ENCODE data around the gene SLC12A7. TPM values are rescaled to one million over a fixed set of nuclear protein-coding genes. Genes with fewer than 3 reads are reported as not detected.
"Not testable (repeated sequence)": the region's sequence is repeated elsewhere in the genome, so short reads cannot be mapped to it uniquely, and the experiment has no call there.

Gene SLC12A7
- total RNA-seq, 1 donor from 2014 or later = 32.1 TPM

DNA sequence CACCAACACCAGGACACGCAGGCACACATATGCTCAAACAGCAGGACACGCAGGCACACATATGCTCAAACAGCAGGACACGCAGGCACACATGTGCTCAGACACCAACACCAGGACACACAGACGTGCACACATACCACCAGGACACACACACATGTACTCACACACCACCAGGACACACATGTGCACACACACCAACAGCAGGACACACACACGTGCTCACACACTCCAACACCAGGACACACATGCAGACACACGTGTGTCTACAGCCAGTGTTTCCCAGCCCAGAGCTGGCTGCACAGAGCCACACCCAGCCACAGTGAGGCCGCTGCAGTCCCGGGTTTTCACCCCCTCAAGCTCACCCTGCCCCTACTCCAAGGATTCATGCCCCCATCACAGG lies 25.0 kb upstream of the SLC12A7 start:
- intact Hi-C loops (cut with micrococcal nuclease) = no loop called here
- H3K36me3 Mint-ChIP-seq (ENCODE audit: low read depth) = no peaks in the 10 kb centered on the region
- no peak overlapping the region for H3K4me3 Mint-ChIP-seq
- no peak for DNase-seq
- peaks cover 5% of the 10 kb centered on the region for H3K4me1 Mint-ChIP-seq
- no peaks in the 10 kb centered on the region for H3K9me3 Mint-ChIP-seq
- H3K27me3 Mint-ChIP-seq = no peaks in the 10 kb centered on the region
- H3K27ac Mint-ChIP-seq = no peak overlapping the region

DNA sequence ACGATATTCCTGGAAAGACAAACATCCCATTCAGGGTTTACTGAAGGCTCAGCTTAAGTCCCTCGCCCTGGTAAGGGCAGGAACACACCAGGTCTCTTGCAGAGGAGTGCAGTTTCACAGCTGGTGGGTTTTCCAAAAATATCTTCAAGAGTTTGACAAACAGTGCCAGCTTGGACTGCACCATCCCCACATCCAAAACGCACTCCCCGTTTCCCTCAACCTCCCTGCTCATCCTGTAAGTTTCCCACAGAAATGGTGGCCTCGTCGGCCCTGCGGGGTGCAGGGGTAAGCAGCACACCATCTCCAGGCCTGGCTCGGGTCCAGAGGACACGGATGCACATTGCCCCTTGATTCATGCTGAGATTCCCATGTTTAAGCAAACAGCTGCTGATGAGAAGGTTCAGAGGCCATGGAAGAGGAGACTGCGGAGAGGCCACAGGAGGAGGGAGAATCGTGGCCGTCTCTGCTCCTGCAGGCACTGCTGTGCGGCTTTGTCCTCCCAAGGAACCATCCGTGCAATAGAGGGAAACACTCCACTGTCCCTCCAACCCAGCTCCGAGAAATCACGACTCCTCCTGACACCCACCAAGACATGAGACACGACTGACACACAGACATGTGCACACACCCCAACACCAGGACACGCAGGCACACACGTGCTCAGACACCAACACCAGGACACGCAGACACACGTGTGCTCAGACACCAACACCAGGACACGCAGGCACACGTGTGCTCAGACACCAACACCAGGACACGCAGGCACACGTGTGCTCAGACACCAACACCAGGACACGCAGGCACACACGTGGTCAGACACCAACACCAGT lies 24.0 kb upstream of the SLC12A7 start:
- no peaks in the 10 kb centered on the region for H3K36me3 Mint-ChIP-seq (ENCODE audit: low read depth)
- no peak overlapping the region for H3K4me3 Mint-ChIP-seq
- H3K27me3 Mint-ChIP-seq = no peaks in the 10 kb centered on the region
- intact Hi-C loops (cut with micrococcal nuclease) = no loop called here
- peaks cover 5% of the 10 kb centered on the region for H3K4me1 Mint-ChIP-seq
- no peaks in the 10 kb centered on the region for H3K9me3 Mint-ChIP-seq
- H3K27ac Mint-ChIP-seq = peak overlapping the region; percentile 72
- DNase-seq = no peak

DNA sequence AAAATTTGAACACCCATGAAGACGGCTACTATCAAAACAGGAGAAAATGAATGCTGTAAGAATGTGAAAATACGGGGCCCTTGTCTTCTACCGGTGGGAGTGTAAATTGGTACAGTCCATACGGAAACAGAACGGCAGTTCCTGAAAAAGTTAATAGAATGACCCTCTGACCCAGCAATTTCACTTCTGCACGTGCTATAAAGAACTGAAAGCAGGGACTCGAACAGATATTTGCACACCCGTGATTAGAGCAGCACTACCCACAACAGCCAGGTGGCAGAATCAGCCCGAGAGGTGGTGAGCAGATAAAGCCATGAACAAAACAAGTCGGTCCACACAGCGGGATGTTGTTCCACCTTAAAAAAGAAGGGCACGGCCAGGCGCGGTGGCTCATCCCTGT lies 22.6 kb upstream of the SLC12A7 start:
- DNase-seq = no peak
- no peak overlapping the region for H3K4me3 Mint-ChIP-seq
- intact Hi-C loops (cut with micrococcal nuclease) = no loop called here
- no peaks in the 10 kb centered on the region for H3K9me3 Mint-ChIP-seq
- H3K4me1 Mint-ChIP-seq = peaks cover 2% of the 10 kb centered on the region
- H3K27ac Mint-ChIP-seq = no peak overlapping the region
- H3K36me3 Mint-ChIP-seq (ENCODE audit: low read depth) = no peaks in the 10 kb centered on the region
- no peaks in the 10 kb centered on the region for H3K27me3 Mint-ChIP-seq

DNA sequence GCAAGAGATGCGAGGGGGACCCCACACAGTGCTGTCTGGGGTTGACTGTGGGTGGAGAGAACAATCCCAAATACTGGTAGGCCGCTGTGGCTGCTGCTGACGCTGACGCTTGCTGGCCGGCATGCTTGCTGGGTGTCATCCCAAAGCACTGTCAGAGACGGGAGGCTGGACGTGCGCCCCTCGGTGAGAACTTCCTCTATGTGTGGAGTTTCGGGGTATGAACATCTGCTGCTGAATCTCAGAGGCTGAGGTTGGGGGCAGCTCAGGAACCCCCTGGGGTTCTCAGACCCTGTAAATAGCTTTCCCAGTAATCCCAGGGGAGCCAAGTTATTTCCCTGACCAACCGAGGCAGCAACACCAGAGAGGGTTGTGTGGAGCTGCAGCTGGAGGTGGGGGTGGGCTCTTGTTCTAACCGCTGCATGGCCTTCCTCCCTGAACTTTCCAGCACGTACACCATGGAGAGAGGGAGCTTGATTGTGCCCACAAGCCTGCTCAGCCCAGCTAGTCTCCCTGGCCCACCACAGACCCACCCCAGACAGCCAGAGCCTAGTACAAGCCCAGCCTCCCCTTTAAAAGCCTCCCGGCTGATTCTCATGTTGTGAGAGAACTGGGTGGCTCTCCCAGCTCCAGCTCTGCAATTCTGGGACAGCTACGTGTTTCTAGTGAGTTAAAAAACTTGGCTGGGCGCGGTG lies 21.8 kb upstream of the SLC12A7 start:
- no peak for DNase-seq
- no peak overlapping the region for H3K4me3 Mint-ChIP-seq
- H3K4me1 Mint-ChIP-seq = peaks cover 2% of the 10 kb centered on the region
- no peaks in the 10 kb centered on the region for H3K27me3 Mint-ChIP-seq
- H3K27ac Mint-ChIP-seq = no peak overlapping the region
- intact Hi-C loops (cut with micrococcal nuclease) = no loop called here
- H3K36me3 Mint-ChIP-seq (ENCODE audit: low read depth) = no peaks in the 10 kb centered on the region
- no peaks in the 10 kb centered on the region for H3K9me3 Mint-ChIP-seq

DNA sequence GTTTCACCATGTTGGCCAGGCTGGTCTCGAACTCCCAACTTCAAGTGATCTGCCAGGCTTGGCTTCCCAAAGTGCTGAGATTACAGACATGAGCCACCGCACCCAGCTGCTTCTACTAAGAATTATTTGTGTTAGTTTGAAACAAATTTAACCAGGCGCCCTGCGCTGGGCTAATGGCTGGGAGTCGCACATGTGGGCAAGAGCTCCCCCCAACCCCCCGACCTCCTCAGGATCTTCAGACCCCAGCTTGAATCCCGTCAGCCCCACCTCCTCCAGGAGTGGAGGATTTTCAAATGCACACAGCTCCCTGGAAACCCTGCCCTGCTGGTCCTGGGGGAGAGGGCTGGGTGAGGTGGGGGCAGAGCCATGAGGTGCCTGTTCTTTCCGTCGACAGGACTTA lies 21.2 kb upstream of the SLC12A7 start:
- Mint-ChIP-seq H3K27me3 (no peaks in the 10 kb centered on the region), H3K4me3 (no peak overlapping the region), H3K27ac (no peak overlapping the region), H3K36me3 (ENCODE audit: low read depth) (no peaks in the 10 kb centered on the region), H3K9me3 (no peaks in the 10 kb centered on the region), H3K4me1 (no peaks in the 10 kb centered on the region)
- DNase-seq = no peak
- intact Hi-C loops (cut with micrococcal nuclease) = no loop called here

DNA sequence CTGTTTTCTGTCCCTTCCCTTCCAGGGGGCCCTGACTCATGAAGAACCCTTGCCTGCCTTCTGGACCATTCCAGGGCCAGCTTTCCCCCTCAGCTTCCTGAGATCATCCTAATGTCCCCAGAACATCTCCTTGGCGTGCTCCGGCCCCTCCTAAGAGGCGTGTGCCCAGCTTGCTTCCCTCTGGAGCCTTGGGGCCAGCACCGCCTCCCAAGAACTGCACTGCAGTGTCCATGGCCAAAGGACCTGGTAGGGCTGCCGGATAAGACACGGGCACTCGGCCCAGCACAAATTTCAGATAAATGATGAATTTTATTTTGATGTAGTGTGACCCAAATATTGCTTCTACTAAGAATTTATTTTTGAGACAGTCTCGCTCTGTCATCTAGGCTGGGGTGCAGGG lies 20.7 kb upstream of the SLC12A7 start:
- no peaks in the 10 kb centered on the region for H3K4me1 Mint-ChIP-seq
- intact Hi-C loops (cut with micrococcal nuclease) = no loop called here
- DNase-seq = no peak
- no peak overlapping the region for H3K27ac Mint-ChIP-seq
- no peaks in the 10 kb centered on the region for H3K9me3 Mint-ChIP-seq
- no peaks in the 10 kb centered on the region for H3K36me3 Mint-ChIP-seq (ENCODE audit: low read depth)
- H3K4me3 Mint-ChIP-seq = no peak overlapping the region
- H3K27me3 Mint-ChIP-seq = peaks cover 4% of the 10 kb centered on the region

DNA sequence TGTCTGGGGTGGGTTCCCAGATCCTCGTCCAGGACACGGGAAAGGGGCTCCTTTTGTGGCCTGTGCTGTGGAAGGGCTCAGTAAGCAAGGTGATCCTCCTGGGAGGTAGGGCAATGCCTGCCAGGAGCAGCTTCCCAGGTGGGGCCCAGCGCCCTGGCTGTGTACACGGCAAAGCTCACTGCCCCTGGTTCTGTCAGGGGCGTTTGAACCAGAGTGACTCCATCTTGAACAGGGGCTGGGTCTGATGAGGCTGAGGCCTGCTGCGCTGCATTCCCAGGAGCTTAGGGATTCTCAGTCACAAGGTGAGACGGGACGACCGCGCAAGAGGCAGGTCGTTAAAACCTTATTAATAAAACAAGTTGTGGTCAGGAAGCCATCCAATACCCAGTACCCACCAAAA lies 19.9 kb upstream of the SLC12A7 start:
- no peaks in the 10 kb centered on the region for H3K9me3 Mint-ChIP-seq
- H3K27me3 Mint-ChIP-seq = peaks cover 5% of the 10 kb centered on the region
- H3K36me3 Mint-ChIP-seq (ENCODE audit: low read depth) = no peaks in the 10 kb centered on the region
- intact Hi-C loops (cut with micrococcal nuclease) = no loop called here
- no peaks in the 10 kb centered on the region for H3K4me1 Mint-ChIP-seq
- H3K27ac Mint-ChIP-seq = no peak overlapping the region
- no peak overlapping the region for H3K4me3 Mint-ChIP-seq
- DNase-seq = no peak

DNA sequence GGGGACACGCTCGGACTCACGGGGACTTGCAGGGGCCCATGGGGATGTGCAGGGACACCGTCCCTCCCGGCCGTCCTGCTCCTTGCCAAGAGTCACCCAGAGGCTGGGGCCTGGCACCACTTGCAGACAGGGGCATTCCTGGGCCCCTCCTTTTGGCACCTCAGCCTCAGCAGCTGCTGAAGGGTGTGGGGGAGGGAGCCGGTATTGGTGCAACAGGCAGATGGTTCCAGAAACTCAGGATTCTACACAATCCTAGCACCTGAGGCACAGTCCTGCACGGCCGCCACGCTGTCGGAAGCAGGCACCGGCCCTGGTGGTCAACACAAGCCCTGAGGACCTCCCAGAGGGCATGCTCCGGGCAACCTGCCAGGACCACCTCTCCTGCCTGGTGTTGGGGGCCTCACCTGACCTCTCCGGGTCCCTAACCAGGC lies 19.3 kb upstream of the SLC12A7 start:
- intact Hi-C loops (cut with micrococcal nuclease) = no loop called here
- no peak for DNase-seq
- Mint-ChIP-seq H3K4me3 (no peak overlapping the region), H3K4me1 (no peaks in the 10 kb centered on the region), H3K27me3 (peaks cover 5% of the 10 kb centered on the region), H3K36me3 (ENCODE audit: low read depth) (no peaks in the 10 kb centered on the region), H3K27ac (no peak overlapping the region), H3K9me3 (no peaks in the 10 kb centered on the region)

DNA sequence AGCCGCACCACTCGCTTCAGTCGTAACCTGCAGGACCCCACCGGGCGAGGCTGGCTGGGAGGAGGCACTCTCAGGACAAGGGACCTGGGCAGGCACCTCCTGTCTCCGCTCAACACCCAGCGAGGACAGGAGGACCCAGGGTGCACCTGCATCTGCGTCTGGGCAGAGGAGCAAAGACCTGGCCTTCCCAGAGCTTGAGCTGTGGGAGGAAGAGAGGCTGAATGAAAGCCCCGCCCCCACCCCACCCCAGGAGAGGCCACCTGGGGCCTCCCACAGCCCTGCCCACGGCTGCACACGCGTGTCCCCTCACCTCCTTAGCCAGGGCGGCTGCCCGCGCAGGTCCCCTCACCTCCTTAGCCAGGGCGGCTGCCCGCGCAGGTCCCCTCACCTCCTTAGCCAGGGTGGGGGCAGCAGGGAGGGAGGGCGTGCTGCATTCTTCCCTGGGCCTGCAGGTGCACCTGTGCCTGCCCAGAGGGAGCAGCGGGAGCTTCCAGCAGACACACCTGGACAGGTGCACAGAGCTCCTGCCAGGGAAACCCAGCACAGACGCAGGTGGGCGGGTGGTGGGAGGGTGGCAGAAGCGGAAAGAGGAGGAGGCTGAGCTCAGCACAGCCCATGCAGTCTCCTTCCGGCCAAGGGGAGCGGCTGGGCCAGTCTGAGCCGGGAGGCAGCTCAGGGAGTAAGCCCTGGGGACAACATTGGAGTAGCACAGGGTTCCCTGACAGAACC lies 18.5 kb upstream of the SLC12A7 start:
- H3K27ac Mint-ChIP-seq = no peak overlapping the region
- no peaks in the 10 kb centered on the region for H3K4me1 Mint-ChIP-seq
- no peak overlapping the region for H3K4me3 Mint-ChIP-seq
- H3K27me3 Mint-ChIP-seq = peaks cover 5% of the 10 kb centered on the region
- H3K9me3 Mint-ChIP-seq = no peaks in the 10 kb centered on the region
- no peak for DNase-seq
- intact Hi-C loops (cut with micrococcal nuclease) = no loop called here
- no peaks in the 10 kb centered on the region for H3K36me3 Mint-ChIP-seq (ENCODE audit: low read depth)

DNA sequence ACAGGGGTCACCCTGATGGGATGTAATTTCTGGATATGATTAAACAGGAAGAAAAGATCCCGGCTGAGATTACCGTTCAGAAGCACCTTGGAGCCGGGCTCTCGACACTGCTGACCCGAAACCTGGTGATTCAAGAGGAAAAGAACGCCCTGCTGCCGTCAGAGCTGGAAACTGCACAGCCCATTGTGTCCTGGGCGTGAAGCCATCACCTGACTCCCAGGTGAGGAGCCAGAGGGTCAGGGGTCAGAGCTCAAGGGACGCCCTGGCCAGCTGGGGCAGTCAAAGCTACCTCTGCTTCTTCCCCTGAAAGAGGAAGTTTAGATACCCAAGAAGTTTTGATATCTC lies 17.8 kb upstream of the SLC12A7 start:
- no peak for DNase-seq
- Mint-ChIP-seq H3K27me3 (peaks cover 9% of the 10 kb centered on the region), H3K4me1 (no peaks in the 10 kb centered on the region), H3K36me3 (ENCODE audit: low read depth) (no peaks in the 10 kb centered on the region), H3K27ac (no peak overlapping the region), H3K9me3 (no peaks in the 10 kb centered on the region), H3K4me3 (no peak overlapping the region)
- intact Hi-C loops (cut with micrococcal nuclease) = no loop called here

DNA sequence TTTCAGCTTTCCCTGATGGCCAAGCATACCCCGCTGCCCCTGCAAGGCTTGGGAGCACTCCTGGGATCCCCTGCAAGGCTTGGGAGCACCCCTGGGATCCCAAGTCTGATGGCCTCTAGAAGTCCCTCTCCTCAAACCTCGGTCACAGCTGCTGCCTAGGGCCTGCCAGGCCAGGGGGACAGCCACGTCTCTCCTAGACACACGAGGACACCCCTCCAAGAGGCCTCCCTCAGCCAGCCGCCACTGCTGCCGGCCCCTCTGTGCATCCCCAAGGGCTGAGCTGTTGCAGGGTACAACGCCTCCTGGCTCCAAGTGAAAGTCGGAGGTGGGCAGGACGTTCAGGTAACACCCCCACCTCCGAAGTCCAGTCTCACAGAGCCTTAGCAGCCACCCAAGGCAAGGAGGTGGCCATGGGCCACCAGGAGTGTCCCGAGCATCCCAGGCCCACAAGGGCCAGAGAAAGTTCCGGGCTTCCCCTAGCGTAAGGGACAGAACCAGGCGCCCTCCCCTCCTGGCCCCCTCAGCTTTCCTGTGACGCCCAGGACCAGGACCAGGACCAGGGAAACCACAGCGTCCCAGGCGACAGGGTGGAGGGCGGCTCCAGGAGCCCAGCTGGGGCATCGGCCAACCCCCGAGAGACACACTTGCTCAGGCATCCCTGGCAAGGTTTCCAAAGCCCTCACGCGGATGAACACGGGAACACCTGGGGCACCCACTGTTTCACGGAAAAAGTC lies 17.3 kb upstream of the SLC12A7 start:
- Mint-ChIP-seq H3K4me1 (no peaks in the 10 kb centered on the region), H3K9me3 (no peaks in the 10 kb centered on the region), H3K27me3 (peaks cover 12% of the 10 kb centered on the region), H3K4me3 (no peak overlapping the region), H3K27ac (no peak overlapping the region), H3K36me3 (ENCODE audit: low read depth) (no peaks in the 10 kb centered on the region)
- intact Hi-C loops (cut with micrococcal nuclease) = no loop called here
- DNase-seq = no peak

DNA sequence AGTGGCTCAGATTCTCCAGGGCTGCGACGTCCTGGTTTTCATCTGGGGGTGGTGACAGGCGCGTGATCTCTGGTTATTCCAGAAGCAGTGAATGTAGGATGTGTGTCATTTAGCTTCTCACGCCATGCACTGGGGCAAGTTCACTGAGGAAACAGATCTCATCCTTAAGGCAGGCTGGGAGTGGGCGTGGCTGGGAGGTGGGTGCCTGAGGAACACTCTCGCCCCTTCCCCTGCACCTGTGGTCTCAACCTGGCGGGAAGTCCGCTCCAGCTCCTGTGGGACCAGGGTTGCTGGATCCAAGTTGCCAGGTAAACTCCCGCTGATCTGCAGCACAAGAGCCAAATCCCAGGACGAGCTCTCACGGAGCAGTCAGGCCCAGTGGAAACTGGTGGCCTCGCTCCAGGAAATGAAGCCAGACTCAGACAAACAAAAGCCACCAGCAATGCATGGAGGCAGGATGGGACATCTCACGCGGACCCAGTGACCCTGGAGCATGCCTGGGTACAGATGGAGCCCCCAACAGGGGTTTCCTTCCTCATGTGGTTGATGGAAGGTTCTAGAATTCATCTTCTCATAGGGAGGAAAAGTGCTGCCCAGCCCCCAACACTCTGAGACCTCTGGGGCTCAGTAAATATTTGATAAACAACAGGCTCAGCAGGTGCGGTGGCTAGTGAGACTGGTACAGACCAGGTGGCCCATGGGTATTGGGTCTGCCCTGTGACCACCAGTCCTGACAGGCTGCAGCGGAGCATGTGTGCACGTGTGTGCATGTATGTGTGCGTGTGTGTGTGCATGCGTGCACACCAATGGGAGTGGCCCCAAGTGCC lies 16.3 kb upstream of the SLC12A7 start:
- Mint-ChIP-seq H3K4me3 (no peak overlapping the region), H3K36me3 (ENCODE audit: low read depth) (no peaks in the 10 kb centered on the region), H3K4me1 (no peaks in the 10 kb centered on the region), H3K27ac (no peak overlapping the region), H3K27me3 (peaks cover 12% of the 10 kb centered on the region), H3K9me3 (no peaks in the 10 kb centered on the region)
- intact Hi-C loops (cut with micrococcal nuclease) = no loop called here
- DNase-seq = no peak

DNA sequence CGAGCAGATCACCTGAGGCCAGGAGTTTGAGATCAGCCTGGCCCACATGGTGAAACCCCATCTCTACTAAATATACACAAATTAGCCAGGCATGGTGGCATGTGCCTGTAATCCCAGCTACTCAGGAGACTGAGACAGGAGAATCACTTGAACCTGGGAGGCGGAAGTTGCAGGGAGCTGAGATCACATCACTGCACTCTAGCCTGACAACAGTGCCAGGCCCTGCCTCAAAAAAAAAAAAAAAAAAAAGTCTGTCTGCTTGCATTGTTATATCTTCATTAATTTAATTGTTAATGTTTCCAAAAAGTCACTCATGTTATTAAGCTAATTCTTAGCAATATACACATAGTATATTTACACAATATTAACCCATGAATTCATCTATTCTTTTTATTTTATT lies 13.8 kb upstream of the SLC12A7 start:
- DNase-seq; intact Hi-C loops (cut with micrococcal nuclease); H3K4me1 Mint-ChIP-seq; H3K4me3 Mint-ChIP-seq; H3K9me3 Mint-ChIP-seq; H3K36me3 Mint-ChIP-seq (ENCODE audit: low read depth); H3K27ac Mint-ChIP-seq: not testable (repeated sequence)
- peaks cover 12% of the 10 kb centered on the region for H3K27me3 Mint-ChIP-seq

Data from activated CD4-positive, alpha-beta T cell treated with anti-CD3 and anti-CD28 coated beads, Interleukin-2, amount 10 ng/mL, durations not matched to agents 24 days and 14 days (primary cell).